PC-3 (cell line): ENCODE measurements around the gene ANTKMT. TPM values are rescaled to one million over a fixed set of nuclear protein-coding genes. Genes with fewer than 3 reads are reported as not detected.
A peak's percentile ranks its signal among the peaks of the same experiment; 100 is the strongest.

Experiments used
- ATAC-seq: fragments of 200-7000 bp; cut with Tn5 transposase; 2 replicates; pipeline ENCODE4 v1.9.1; 2020; ENCODE audit warnings: mild to moderate bottlenecking, moderate library complexity
- BruUV-seq: library from RNA; stranded (reverse); fragments of 400-500 nt; replicated peaks from 2 replicates; lab custom pipeline; 2021; lab: Mats Ljungman, UMichigan
- CTCF ChIA-PET: fragments of 300-600 bp; sonication (Branson Sonifier 250); formaldehyde crosslinking; loops from one replicate; lab custom pipeline; 2022; ENCODE audit warnings: antibody characterized with exemption; lab: Charles Lee
- POLR2A ChIA-PET: fragments of 300-600 bp; sonication (Branson Sonifier 250); formaldehyde crosslinking; loops from one replicate; lab custom pipeline; 2022; ENCODE audit warnings: antibody characterized with exemption; ENCODE audit not compliant: unreplicated experiment; lab: Charles Lee
- DNase-seq: peaks from one replicate; pipeline ENCODE4 v3.0.0-alpha.2; 2015
- H2AFZ ChIP-seq: fragments of 300-600 bp; sonication (generic); 2 replicates; pipeline ENCODE4 v1.6.0; 2016; ENCODE audit warnings: antibody characterized with exemption, low read length
- H3F3A ChIP-seq: fragments of 300-600 bp; sonication (generic); one replicate; pipeline ENCODE4 v1.6.0; 2017; ENCODE audit warnings: antibody characterized with exemption, low read length, control low read depth, mild to moderate bottlenecking; ENCODE audit not compliant: unreplicated experiment
- H3K27ac ChIP-seq: fragments of 300-600 bp; sonication (generic); 2 replicates; pipeline ENCODE4 v1.5.1; 2016; ENCODE audit warnings: mild to moderate bottlenecking, low read length
- H3K27me3 ChIP-seq: fragments of 300-600 bp; sonication (generic); 2 replicates; pipeline ENCODE4 v1.6.1; 2016; ENCODE audit warnings: low read length, mixed read lengths
- H3K36me3 ChIP-seq: fragments of 300-600 bp; sonication (generic); 2 replicates; pipeline ENCODE4 v1.6.1; 2016; ENCODE audit warnings: low read depth, mixed run types, low read length, mixed read lengths
- H3K4me1 ChIP-seq: fragments of 300-600 bp; sonication (generic); 2 replicates; pipeline ENCODE4 v1.5.1; 2016; ENCODE audit warnings: low read length; ENCODE audit not compliant: insufficient read depth
- H3K4me2 ChIP-seq: fragments of 300-600 bp; sonication (generic); 2 replicates; pipeline ENCODE4 v1.6.0; 2016; ENCODE audit warnings: low read length
- H3K4me3 ChIP-seq: fragments of 300-600 bp; sonication (generic); 2 replicates; pipeline ENCODE4 v1.5.1; 2016; ENCODE audit warnings: mild to moderate bottlenecking, low read length, mixed read lengths
- H3K79me2 ChIP-seq: fragments of 300-600 bp; sonication (generic); 2 replicates; pipeline ENCODE4 v1.6.1; 2017; ENCODE audit warnings: low read length, mixed read lengths
- H3K9ac ChIP-seq: fragments of 300-600 bp; sonication (generic); 2 replicates; pipeline ENCODE4 v1.6.0; 2016; ENCODE audit warnings: mild to moderate bottlenecking, low read length
- H3K9me2 ChIP-seq: fragments of 300-600 bp; sonication (generic); replicated peaks from 2 replicates; pipeline ENCODE4 v1.6.1; 2016; ENCODE audit warnings: mixed run types, low read length, mixed read lengths
- H3K9me3 ChIP-seq: fragments of 300-600 bp; sonication (generic); 2 replicates; pipeline ENCODE4 v1.6.1; 2016; ENCODE audit warnings: low read length, mixed read lengths
- H4K20me1 ChIP-seq: fragments of 300-600 bp; sonication (generic); 2 replicates; pipeline ENCODE4 v1.6.1; 2016; ENCODE audit warnings: low read length, mixed read lengths
- EZH2 ChIP-seq: fragments of 300-600 bp; sonication (generic); IDR thresholded peaks from one replicate; pipeline ENCODE4 v1.6.1; 2017; ENCODE audit warnings: antibody characterized with exemption, mild to moderate bottlenecking, low read length; ENCODE audit not compliant: unreplicated experiment
- EZH2phosphoT487 ChIP-seq: fragments of 300-600 bp; sonication (generic); IDR thresholded peaks from 2 replicates; pipeline ENCODE4 v1.6.1; 2018; ENCODE audit warnings: mild to moderate bottlenecking, antibody characterized with exemption, low read length, borderline replicate concordance
- intact Hi-C: fragments of 100-400 bp; cut with micrococcal nuclease; formaldehyde crosslinking; loops from 2 replicates; pipeline ENCODE4 v1.9.0; 2023
- total RNA-seq: library from RNA; depleted of rRNA; stranded (reverse); fragments of >200 nt; gene quantifications from 2 replicates; pipeline ENCODE4 v1.2.3, GENCODE V29; 2014
- TF ChIP-seq, protein P1 (sequence below): fragments of 300-600 bp; sonication (generic); conservative IDR thresholded peaks from 2 replicates; pipeline ENCODE4 v1.5.1; 2017; ENCODE audit warnings: antibody characterized with exemption, low read depth, mild to moderate bottlenecking, low read length

ANTKMT gene
- total RNA-seq, 1 experiment from 2014 or later: 77.3 TPM

DNA sequence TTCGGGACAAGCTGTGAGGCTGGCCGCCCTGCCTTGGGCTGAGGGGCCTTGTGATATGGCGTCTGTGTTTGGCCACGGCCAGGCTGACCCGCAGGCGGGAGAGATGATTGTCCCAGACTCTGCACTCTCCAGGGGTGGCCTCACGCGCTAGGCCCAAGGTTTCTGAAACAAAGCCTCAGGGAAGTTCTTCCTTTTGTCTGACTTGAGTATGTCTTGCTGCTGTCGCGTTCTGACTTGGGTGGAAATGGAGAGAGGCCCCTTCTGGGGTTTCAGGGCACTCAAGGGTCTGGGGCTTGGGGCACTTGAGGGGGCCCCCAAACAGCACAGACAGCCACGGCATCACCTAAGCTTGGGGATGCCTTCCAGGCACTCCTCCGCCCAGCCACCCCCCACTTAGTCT is 9.9 kb upstream of the ANTKMT start:
- H3K36me3 ChIP-seq: no peaks in the 10 kb centered on the region
- H3K9ac ChIP-seq: no peak overlapping the region
- H3K9me2 ChIP-seq: no peaks in the 10 kb centered on the region
- H3K9me3 ChIP-seq: no peaks in the 10 kb centered on the region
- no TSS peak for BruUV-seq
- intact Hi-C loops: loop anchor here (10.0 kb wide), 1 partner anchor 74 kb away; the partner anchor contains the start of genes CHTF18 and RPUSD1
- H3K27me3 ChIP-seq: peaks cover 26% of the 10 kb centered on the region
- H2AFZ ChIP-seq: no peak overlapping the region
- H3K79me2 ChIP-seq: peaks cover 8% of the 10 kb centered on the region
- H4K20me1 ChIP-seq: no peaks in the 10 kb centered on the region
- no peak overlapping the region for H3K27ac ChIP-seq
- TF ChIP-seq EZH2phosphoT487 (no peak), EZH2 (no peak)
- TF ChIP-seq, protein P1, sequence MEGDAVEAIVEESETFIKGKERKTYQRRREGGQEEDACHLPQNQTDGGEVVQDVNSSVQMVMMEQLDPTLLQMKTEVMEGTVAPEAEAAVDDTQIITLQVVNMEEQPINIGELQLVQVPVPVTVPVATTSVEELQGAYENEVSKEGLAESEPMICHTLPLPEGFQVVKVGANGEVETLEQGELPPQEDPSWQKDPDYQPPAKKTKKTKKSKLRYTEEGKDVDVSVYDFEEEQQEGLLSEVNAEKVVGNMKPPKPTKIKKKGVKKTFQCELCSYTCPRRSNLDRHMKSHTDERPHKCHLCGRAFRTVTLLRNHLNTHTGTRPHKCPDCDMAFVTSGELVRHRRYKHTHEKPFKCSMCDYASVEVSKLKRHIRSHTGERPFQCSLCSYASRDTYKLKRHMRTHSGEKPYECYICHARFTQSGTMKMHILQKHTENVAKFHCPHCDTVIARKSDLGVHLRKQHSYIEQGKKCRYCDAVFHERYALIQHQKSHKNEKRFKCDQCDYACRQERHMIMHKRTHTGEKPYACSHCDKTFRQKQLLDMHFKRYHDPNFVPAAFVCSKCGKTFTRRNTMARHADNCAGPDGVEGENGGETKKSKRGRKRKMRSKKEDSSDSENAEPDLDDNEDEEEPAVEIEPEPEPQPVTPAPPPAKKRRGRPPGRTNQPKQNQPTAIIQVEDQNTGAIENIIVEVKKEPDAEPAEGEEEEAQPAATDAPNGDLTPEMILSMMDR: no peak
- H3K4me2 ChIP-seq: no peak overlapping the region
- DNase-seq (no peak), ATAC-seq (no peak)
- ChIA-PET CTCF (no interaction called here), POLR2A (no interaction called here)
- no peak overlapping the region for H3K4me3 ChIP-seq
- peaks cover 16% of the 10 kb centered on the region for H3K4me1 ChIP-seq
- no peaks in the 10 kb centered on the region for H3F3A ChIP-seq

DNA sequence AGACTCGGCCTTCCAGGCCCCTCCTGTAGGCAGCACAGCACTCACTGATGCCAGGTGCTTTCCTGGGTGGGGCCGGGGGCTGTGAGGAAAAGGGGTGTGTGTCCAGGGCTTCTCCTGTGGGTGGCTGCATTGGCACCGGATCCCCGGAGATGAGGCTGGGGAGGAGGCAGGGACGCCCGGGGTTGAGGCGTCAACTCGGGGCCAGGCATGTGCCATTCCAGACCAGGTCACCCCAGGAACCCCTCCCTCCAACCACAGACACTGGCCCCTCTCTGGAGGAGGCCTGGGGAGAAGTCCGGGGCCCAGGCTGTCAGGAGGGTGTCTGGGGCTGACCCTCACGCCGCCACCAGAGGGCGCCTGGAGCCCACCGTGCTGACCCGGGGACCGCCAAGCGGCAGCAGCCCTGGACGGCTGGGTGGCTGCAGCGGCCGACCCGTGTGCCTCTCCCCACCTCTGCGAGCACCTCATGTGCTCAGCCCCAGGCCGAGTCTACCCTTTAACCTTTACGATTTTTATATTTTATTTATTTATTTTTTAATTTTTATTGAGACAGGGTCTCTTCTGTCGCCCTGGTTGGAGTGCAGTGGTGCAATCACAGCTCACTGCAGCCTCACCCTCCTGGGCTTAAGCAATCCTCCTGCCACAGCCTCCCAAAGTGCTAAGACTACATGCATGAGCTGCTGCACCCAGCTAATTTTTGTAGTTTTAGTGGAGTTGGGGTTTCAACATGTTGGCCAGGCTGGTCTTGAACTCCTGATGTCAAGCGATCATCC is 9.2 kb upstream of the ANTKMT start:
- ATAC-seq (peak; percentile 36), DNase-seq (peak; percentile 70)
- Histone ChIP-seq H3K36me3 (no peaks in the 10 kb centered on the region), H3K27me3 (peaks cover 19% of the 10 kb centered on the region), H3K9me3 (no peaks in the 10 kb centered on the region), H4K20me1 (peaks cover 4% of the 10 kb centered on the region; the same call in 1 of the 2 replicates), H3K27ac (no peak overlapping the region), H3F3A (no peaks in the 10 kb centered on the region), H3K9me2 (no peaks in the 10 kb centered on the region), H3K4me1 (peaks cover 22% of the 10 kb centered on the region), H3K4me2 (no peak overlapping the region), H2AFZ (no peak overlapping the region), H3K9ac (no peak overlapping the region), H3K4me3 (no peak overlapping the region), H3K79me2 (peaks cover 15% of the 10 kb centered on the region)
- ChIA-PET CTCF (interaction anchor here (1.0 to 1.3 kb wide), 5 partner anchors 14 to 84 kb away, joined by 3 to 6 read pairs (median 5); partner anchors contain the start of genes CCDC78, CHTF18, CIAO3 and RPUSD1), POLR2A (interaction anchor here (1.2 to 1.3 kb wide), 2 partner anchors 9 to 17 kb away, joined by 5 to 6 read pairs; partner anchors contain the start of gene ANTKMT)
- TF ChIP-seq, protein P1: peak; percentile 71
- TF ChIP-seq EZH2phosphoT487: no peak
- intact Hi-C loops: loop anchor here (1.0 to 10.0 kb wide), 2 partner anchors 9 to 73 kb away; partner anchors contain the start of genes CHTF18 and RPUSD1
- BruUV-seq: no TSS peak
